GM23338 (cell line): ENCODE data around the gene CRHR1. TPM values are rescaled to one million over a fixed set of nuclear protein-coding genes. Genes with fewer than 3 reads are reported as not detected.

Experiments used
- ATAC-seq: fragments of 200-7000 bp; cut with Tn5 transposase; 3 replicates; pipeline ENCODE4 v1.9.1; 2020
- DNase-seq: peaks from one replicate; pipeline ENCODE4 v3.0.0-alpha.2; 2015; ENCODE audit warnings: low spot score
- H2AFZ ChIP-seq: fragments of 200-600 bp; sonication (generic); 2 replicates; pipeline ENCODE4 v1.8.0; 2016; ENCODE audit warnings: antibody characterized with exemption, mild to moderate bottlenecking, moderate library complexity
- H3F3A ChIP-seq: fragments of 200-600 bp; sonication (generic); replicated peaks from 2 replicates; pipeline ENCODE4 v1.8.0; 2017; ENCODE audit warnings: antibody characterized with exemption, mixed run types, low read depth
- H3K27ac ChIP-seq: fragments of 200-600 bp; sonication (generic); 2 replicates; pipeline ENCODE4 v1.6.1; 2016; ENCODE audit warnings: low read depth
- H3K27me3 ChIP-seq: fragments of 200-600 bp; sonication (generic); 2 replicates; pipeline ENCODE4 v1.8.0; 2016; ENCODE audit warnings: mild to moderate bottlenecking, mixed run types, moderate library complexity; ENCODE audit not compliant: insufficient read depth
- H3K36me3 ChIP-seq: fragments of 200-600 bp; sonication (generic); 2 replicates; pipeline ENCODE4 v1.8.0; 2016; ENCODE audit warnings: mild to moderate bottlenecking; ENCODE audit not compliant: insufficient read depth
- H3K4me1 ChIP-seq: fragments of 200-600 bp; sonication (generic); 2 replicates; pipeline ENCODE4 v1.8.0; 2016; ENCODE audit warnings: mild to moderate bottlenecking, moderate library complexity; ENCODE audit not compliant: insufficient read depth
- H3K4me2 ChIP-seq: fragments of 200-600 bp; sonication (generic); 2 replicates; pipeline ENCODE4 v1.7.1; 2017; ENCODE audit warnings: mixed run types
- H3K4me3 ChIP-seq: fragments of 200-600 bp; sonication (generic); 2 replicates; pipeline ENCODE4 v1.6.1; 2016; ENCODE audit warnings: mixed run types
- H3K79me2 ChIP-seq: fragments of 200-600 bp; sonication (generic); replicated peaks from 2 replicates; pipeline ENCODE4 v1.8.0; 2017; ENCODE audit warnings: mild to moderate bottlenecking; ENCODE audit not compliant: insufficient read depth
- H3K9me2 ChIP-seq: fragments of 200-600 bp; sonication (generic); 2 replicates; pipeline ENCODE4 v1.8.0; 2017; ENCODE audit not compliant: insufficient read depth
- H4K20me1 ChIP-seq: fragments of 200-600 bp; sonication (generic); replicated peaks from 2 replicates; pipeline ENCODE4 v1.8.0; 2017; ENCODE audit warnings: mild to moderate bottlenecking; ENCODE audit not compliant: insufficient read depth
- H3K27ac Mint-ChIP-seq: 2 replicates; pipeline ENCODE4 v1.8.0; 2020; ENCODE audit warnings: inconsistent platforms, mild to moderate bottlenecking, moderate library complexity, mixed read lengths
- H3K27me3 Mint-ChIP-seq: 3 replicates; pipeline ENCODE4 v1.8.0; 2022; ENCODE audit warnings: low read depth, mild to moderate bottlenecking, moderate library complexity, mixed read lengths, inconsistent platforms; ENCODE audit not compliant: insufficient read depth, poor library complexity
- H3K36me3 Mint-ChIP-seq: 3 replicates; pipeline ENCODE4 v1.8.0; 2021; ENCODE audit warnings: low read depth, mild to moderate bottlenecking, inconsistent platforms, moderate library complexity, mixed read lengths
- H3K4me1 Mint-ChIP-seq: 3 replicates; pipeline ENCODE4 v1.8.0; 2020; ENCODE audit warnings: mild to moderate bottlenecking, inconsistent platforms, mixed read lengths
- H3K4me3 Mint-ChIP-seq: 3 replicates; pipeline ENCODE4 v1.8.0; 2021; ENCODE audit warnings: moderate library complexity, mild to moderate bottlenecking, inconsistent platforms, mixed read lengths
- H3K9me3 Mint-ChIP-seq: 3 replicates; pipeline ENCODE4 v1.8.0; 2020; ENCODE audit warnings: moderate library complexity, mild to moderate bottlenecking, inconsistent platforms, mixed read lengths
- ETS1 ChIP-seq: IDR thresholded peaks from 2 replicates; pipeline ENCODE4 v1.6.1; 2016; ENCODE audit warnings: antibody characterized with exemption
- EZH2 ChIP-seq: fragments of 200-600 bp; sonication (generic); IDR thresholded peaks from one replicate; pipeline ENCODE4 v1.8.0; 2017; ENCODE audit warnings: antibody characterized with exemption, mild to moderate bottlenecking, low read depth; ENCODE audit not compliant: unreplicated experiment
- JUNB ChIP-seq: IDR thresholded peaks from one replicate; pipeline ENCODE4 v1.6.1; 2016; ENCODE audit warnings: antibody characterized with exemption; ENCODE audit not compliant: unreplicated experiment
- NANOG ChIP-seq: IDR thresholded peaks from 2 replicates; pipeline ENCODE4 v1.6.1; 2016; ENCODE audit warnings: antibody characterized with exemption, borderline replicate concordance
- POLR2AphosphoS5 ChIP-seq: IDR thresholded peaks from 2 replicates; pipeline ENCODE4 v1.6.1; 2016; ENCODE audit warnings: antibody characterized with exemption, low read depth
- STAT1 ChIP-seq: IDR thresholded peaks from one replicate; pipeline ENCODE4 v1.6.1; 2016; ENCODE audit warnings: antibody characterized with exemption; ENCODE audit not compliant: unreplicated experiment
- ZNF331 ChIP-seq: fragments of 250-450 bp; sonication (Bioruptor Pico); IDR thresholded peaks from 2 replicates; pipeline ENCODE4 v1.5.0; 2020; ENCODE audit warnings: low read depth, mild to moderate bottlenecking, moderate library complexity
- polyA plus RNA-seq: library from polyadenylated mRNA; unstranded; fragments of >200 nt; fragmentation: Nextera tagmentation; extraction: Ambion mirVana; gene quantifications from 2 replicates; pipeline ENCODE4 v1.2.1, GENCODE V29; 2016
- total RNA-seq: library from RNA; depleted of rRNA; stranded (reverse); fragments of >200 nt; shearing (Covaris generic); gene quantifications from 2 replicates; pipeline ENCODE4 v1.2.3, GENCODE V29; 2014
- TF ChIP-seq, protein P1 (sequence below): fragments of 250-450 bp; sonication (Bioruptor Pico); IDR thresholded peaks from 2 replicates; pipeline ENCODE4 v1.5.0; 2020; ENCODE audit warnings: mild to moderate bottlenecking, moderate library complexity

Gene CRHR1
- total and polyA plus RNA-seq, 2 experiments from 2014 or later: 0.19 to 0.76 TPM

DNA sequence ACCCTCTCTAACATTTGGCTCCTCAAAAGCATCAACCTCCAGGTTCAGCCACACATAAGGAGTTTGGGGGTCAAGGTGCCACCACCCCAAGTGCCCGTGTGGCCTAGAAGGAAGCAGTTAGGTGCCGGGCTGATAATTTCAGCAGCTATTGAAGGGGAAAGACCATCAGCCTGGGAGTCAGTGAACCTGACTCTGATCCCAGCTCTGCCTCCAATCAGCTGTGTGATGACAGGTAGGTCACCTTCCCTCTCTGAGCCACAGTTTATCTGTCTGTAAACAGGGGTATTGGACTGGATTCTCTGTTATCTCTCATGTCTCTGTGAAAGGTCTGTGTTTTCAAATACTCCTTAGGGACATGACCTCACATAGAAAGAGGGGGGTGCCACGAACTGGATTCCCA is 3.9 kb downstream of the CRHR1 start:
- Histone ChIP-seq H3K27ac (no peak overlapping the region), H2AFZ (no peak overlapping the region), H3K79me2 (no peaks in the 10 kb centered on the region), H4K20me1 (peaks cover 8% of the 10 kb centered on the region; the same call in 1 of the 2 replicates), H3K4me3 (no peak overlapping the region), H3K27me3 (peaks cover 45% of the 10 kb centered on the region), H3K9me2 (no peaks in the 10 kb centered on the region), H3F3A (no peaks in the 10 kb centered on the region), H3K36me3 (no peaks in the 10 kb centered on the region), H3K4me2 (no peak overlapping the region), H3K4me1 (peaks cover 29% of the 10 kb centered on the region)
- TF ChIP-seq ETS1: no peak
- TF ChIP-seq POLR2AphosphoS5: no peak
- TF ChIP-seq STAT1: no peak
- TF ChIP-seq, protein P1, sequence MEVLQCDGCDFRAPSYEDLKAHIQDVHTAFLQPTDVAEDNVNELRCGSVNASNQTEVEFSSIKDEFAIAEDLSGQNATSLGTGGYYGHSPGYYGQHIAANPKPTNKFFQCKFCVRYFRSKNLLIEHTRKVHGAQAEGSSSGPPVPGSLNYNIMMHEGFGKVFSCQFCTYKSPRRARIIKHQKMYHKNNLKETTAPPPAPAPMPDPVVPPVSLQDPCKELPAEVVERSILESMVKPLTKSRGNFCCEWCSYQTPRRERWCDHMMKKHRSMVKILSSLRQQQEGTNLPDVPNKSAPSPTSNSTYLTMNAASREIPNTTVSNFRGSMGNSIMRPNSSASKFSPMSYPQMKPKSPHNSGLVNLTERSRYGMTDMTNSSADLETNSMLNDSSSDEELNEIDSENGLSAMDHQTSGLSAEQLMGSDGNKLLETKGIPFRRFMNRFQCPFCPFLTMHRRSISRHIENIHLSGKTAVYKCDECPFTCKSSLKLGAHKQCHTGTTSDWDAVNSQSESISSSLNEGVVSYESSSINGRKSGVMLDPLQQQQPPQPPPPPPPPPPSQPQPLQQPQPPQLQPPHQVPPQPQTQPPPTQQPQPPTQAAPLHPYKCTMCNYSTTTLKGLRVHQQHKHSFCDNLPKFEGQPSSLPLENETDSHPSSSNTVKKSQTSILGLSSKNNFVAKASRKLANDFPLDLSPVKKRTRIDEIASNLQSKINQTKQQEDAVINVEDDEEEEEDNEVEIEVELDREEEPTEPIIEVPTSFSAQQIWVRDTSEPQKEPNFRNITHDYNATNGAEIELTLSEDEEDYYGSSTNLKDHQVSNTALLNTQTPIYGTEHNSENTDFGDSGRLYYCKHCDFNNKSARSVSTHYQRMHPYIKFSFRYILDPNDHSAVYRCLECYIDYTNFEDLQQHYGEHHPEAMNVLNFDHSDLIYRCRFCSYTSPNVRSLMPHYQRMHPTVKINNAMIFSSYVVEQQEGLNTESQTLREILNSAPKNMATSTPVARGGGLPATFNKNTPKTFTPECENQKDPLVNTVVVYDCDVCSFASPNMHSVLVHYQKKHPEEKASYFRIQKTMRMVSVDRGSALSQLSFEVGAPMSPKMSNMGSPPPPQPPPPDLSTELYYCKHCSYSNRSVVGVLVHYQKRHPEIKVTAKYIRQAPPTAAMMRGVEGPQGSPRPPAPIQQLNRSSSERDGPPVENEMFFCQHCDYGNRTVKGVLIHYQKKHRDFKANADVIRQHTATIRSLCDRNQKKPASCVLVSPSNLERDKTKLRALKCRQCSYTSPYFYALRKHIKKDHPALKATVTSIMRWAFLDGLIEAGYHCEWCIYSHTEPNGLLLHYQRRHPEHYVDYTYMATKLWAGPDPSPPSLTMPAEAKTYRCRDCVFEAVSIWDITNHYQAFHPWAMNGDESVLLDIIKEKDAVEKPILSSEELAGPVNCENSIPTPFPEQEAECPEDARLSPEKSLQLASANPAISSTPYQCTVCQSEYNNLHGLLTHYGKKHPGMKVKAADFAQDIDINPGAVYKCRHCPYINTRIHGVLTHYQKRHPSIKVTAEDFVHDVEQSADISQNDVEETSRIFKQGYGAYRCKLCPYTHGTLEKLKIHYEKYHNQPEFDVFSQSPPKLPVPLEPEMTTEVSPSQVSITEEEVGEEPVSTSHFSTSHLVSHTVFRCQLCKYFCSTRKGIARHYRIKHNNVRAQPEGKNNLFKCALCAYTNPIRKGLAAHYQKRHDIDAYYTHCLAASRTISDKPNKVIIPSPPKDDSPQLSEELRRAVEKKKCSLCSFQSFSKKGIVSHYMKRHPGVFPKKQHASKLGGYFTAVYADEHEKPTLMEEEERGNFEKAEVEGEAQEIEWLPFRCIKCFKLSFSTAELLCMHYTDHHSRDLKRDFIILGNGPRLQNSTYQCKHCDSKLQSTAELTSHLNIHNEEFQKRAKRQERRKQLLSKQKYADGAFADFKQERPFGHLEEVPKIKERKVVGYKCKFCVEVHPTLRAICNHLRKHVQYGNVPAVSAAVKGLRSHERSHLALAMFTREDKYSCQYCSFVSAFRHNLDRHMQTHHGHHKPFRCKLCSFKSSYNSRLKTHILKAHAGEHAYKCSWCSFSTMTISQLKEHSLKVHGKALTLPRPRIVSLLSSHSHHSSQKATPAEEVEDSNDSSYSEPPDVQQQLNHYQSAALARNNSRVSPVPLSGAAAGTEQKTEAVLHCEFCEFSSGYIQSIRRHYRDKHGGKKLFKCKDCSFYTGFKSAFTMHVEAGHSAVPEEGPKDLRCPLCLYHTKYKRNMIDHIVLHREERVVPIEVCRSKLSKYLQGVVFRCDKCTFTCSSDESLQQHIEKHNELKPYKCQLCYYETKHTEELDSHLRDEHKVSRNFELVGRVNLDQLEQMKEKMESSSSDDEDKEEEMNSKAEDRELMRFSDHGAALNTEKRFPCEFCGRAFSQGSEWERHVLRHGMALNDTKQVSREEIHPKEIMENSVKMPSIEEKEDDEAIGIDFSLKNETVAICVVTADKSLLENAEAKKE (CRISPR knock-in tag): no peak
- no peak for TF ChIP-seq JUNB
- no peak for TF ChIP-seq NANOG
- TF ChIP-seq ZNF331 (CRISPR knock-in tag): no peak
- no peak for TF ChIP-seq EZH2
- Mint-ChIP-seq H3K27me3 (peaks cover 38% of the 10 kb centered on the region), H3K4me1 (peaks cover 45% of the 10 kb centered on the region), H3K27ac (no peak overlapping the region), H3K9me3 (no peaks in the 10 kb centered on the region), H3K36me3 (no peaks in the 10 kb centered on the region; the same call in 2 of the 3 replicates), H3K4me3 (no peak overlapping the region)
- ATAC-seq (no peak), DNase-seq (no peak)
